Measurements from ENCODE around the gene LAMB1. TPM values are rescaled to one million over a fixed set of nuclear protein-coding genes. Genes with fewer than 3 reads are reported as not detected.
"Not testable (repeated sequence)": the region's sequence is repeated elsewhere in the genome, so short reads cannot be mapped to it uniquely, and the experiment has no call there.

The LAMB1 gene
- total RNA-seq, 1 experiment from 2014 or later, result 136 TPM

- Histone ChIP-seq H3K27me3 (replicated peaks) (no peaks in the 10 kb centered on the region), H3K4me1 (replicated peaks) (peaks cover 69% of the 10 kb centered on the region), H3K4me3 (no peak overlapping the region), H3K9me3 (replicated peaks) (no peaks in the 10 kb centered on the region), H3K36me3 (peaks cover 89% of the 10 kb centered on the region), H3K27ac (peak overlapping the region; percentile 61)
- no peak for DNase-seq (ENCODE audit: low read depth in 1 of 2, low spot score in 2 of 2)
Observed at GRCh38 chr7:107933386-107934013, 69.5 kb downstream of the LAMB1 start.

GRCh38 chr7:107932805-107933204 lies 70.2 kb downstream of the LAMB1 start:
- H3K4me3 ChIP-seq, result no peak overlapping the region
- H3K27me3 ChIP-seq (replicated peaks), result no peaks in the 10 kb centered on the region
- H3K9me3 ChIP-seq (replicated peaks), result no peaks in the 10 kb centered on the region
- no peak for DNase-seq (ENCODE audit: low read depth in 1 of 2, low spot score in 2 of 2)
- H3K4me1 ChIP-seq (replicated peaks), result peaks cover 64% of the 10 kb centered on the region
- H3K27ac ChIP-seq, result peak overlapping the region; percentile 59
- peaks cover 89% of the 10 kb centered on the region for H3K36me3 ChIP-seq

GRCh38 chr7:107931740-107932515 lies 71.0 kb downstream of the LAMB1 start:
- H3K4me3 ChIP-seq, result no peak overlapping the region
- peaks cover 59% of the 10 kb centered on the region for H3K4me1 ChIP-seq (replicated peaks)
- peaks cover 89% of the 10 kb centered on the region for H3K36me3 ChIP-seq
- no peaks in the 10 kb centered on the region for H3K9me3 ChIP-seq (replicated peaks)
- peak overlapping the region; percentile 59 for H3K27ac ChIP-seq
- H3K27me3 ChIP-seq (replicated peaks), result no peaks in the 10 kb centered on the region
- DNase-seq (ENCODE audit: low read depth in 1 of 2, low spot score in 2 of 2), result peak; percentile 86 to 90

GRCh38 chr7:107926481-107926880 lies 76.5 kb downstream of the LAMB1 start:
- H3K27me3 ChIP-seq (replicated peaks), result no peaks in the 10 kb centered on the region
- no peaks in the 10 kb centered on the region for H3K9me3 ChIP-seq (replicated peaks)
- no peak overlapping the region for H3K27ac ChIP-seq
- H3K36me3 ChIP-seq, result peaks cover 100% of the 10 kb centered on the region
- peaks cover 21% of the 10 kb centered on the region for H3K4me1 ChIP-seq (replicated peaks)
- DNase-seq (ENCODE audit: low read depth in 1 of 2, low spot score in 2 of 2), result no peak
- no peak overlapping the region for H3K4me3 ChIP-seq

- Histone ChIP-seq H3K9me3 (replicated peaks) (no peaks in the 10 kb centered on the region), H3K4me1 (replicated peaks) (peaks cover 21% of the 10 kb centered on the region), H3K27ac (no peak overlapping the region), H3K27me3 (replicated peaks) (no peaks in the 10 kb centered on the region), H3K36me3 (peaks cover 100% of the 10 kb centered on the region), H3K4me3 (no peak overlapping the region)
- no peak for DNase-seq (ENCODE audit: low read depth in 1 of 2, low spot score in 2 of 2)
Observed at GRCh38 chr7:107924841-107925504, 78.0 kb downstream of the LAMB1 start.

GRCh38 chr7:107922886-107923285 lies 80.1 kb downstream of the LAMB1 start:
- H3K27me3 ChIP-seq (replicated peaks), result no peaks in the 10 kb centered on the region
- H3K9me3 ChIP-seq (replicated peaks), result no peaks in the 10 kb centered on the region
- H3K4me3 ChIP-seq, result no peak overlapping the region
- peaks cover 100% of the 10 kb centered on the region for H3K36me3 ChIP-seq
- no peak for DNase-seq (ENCODE audit: low read depth in 1 of 2, low spot score in 2 of 2)
- H3K27ac ChIP-seq, result no peak overlapping the region
- peaks cover 22% of the 10 kb centered on the region for H3K4me1 ChIP-seq (replicated peaks)

GRCh38 chr7:107921826-107922225 lies 81.1 kb downstream of the LAMB1 start:
- DNase-seq (ENCODE audit: low read depth in 1 of 2, low spot score in 2 of 2); H3K27ac ChIP-seq: not testable (repeated sequence)

GRCh38 chr7:107920048-107920772 lies 82.8 kb downstream of the LAMB1 start:
- peaks cover 96% of the 10 kb centered on the region for H3K36me3 ChIP-seq
- peaks cover 17% of the 10 kb centered on the region for H3K4me1 ChIP-seq (replicated peaks)
- H3K27ac ChIP-seq, result no peak overlapping the region
- H3K27me3 ChIP-seq (replicated peaks), result no peaks in the 10 kb centered on the region
- DNase-seq (ENCODE audit: low read depth in 1 of 2, low spot score in 2 of 2), result no peak
- no peaks in the 10 kb centered on the region for H3K9me3 ChIP-seq (replicated peaks)
- no peak overlapping the region for H3K4me3 ChIP-seq

More at GRCh38 chr7:107921826-107922225, 81.1 kb downstream of the LAMB1 start:
- H3K27me3 ChIP-seq (replicated peaks); H3K9me3 ChIP-seq (replicated peaks); H3K4me3 ChIP-seq: not testable (repeated sequence)
- Histone ChIP-seq H3K4me1 (replicated peaks) (peaks cover 22% of the 10 kb centered on the region), H3K36me3 (peaks cover 100% of the 10 kb centered on the region)

- Histone ChIP-seq H3K4me3 (no peak overlapping the region), H3K4me1 (replicated peaks) (peaks cover 10% of the 10 kb centered on the region), H3K27me3 (replicated peaks) (no peaks in the 10 kb centered on the region), H3K36me3 (peaks cover 92% of the 10 kb centered on the region), H3K9me3 (replicated peaks) (no peaks in the 10 kb centered on the region), H3K27ac (no peak overlapping the region)
- no peak for DNase-seq (ENCODE audit: low read depth in 1 of 2, low spot score in 2 of 2)
Observed at GRCh38 chr7:107918948-107919347, 84.0 kb downstream of the LAMB1 start.

GRCh38 chr7:107917763-107918651 lies 85.0 kb downstream of the LAMB1 start:
- no peak for DNase-seq (ENCODE audit: low read depth in 1 of 2, low spot score in 2 of 2)
- Histone ChIP-seq H3K27ac (no peak overlapping the region), H3K36me3 (peaks cover 85% of the 10 kb centered on the region), H3K4me1 (replicated peaks) (peaks cover 10% of the 10 kb centered on the region), H3K9me3 (replicated peaks) (no peaks in the 10 kb centered on the region), H3K4me3 (no peak overlapping the region), H3K27me3 (replicated peaks) (no peaks in the 10 kb centered on the region)

GRCh38 chr7:107915541-107915940 lies 87.4 kb downstream of the LAMB1 start:
- H3K27me3 ChIP-seq (replicated peaks), result no peaks in the 10 kb centered on the region
- no peak overlapping the region for H3K4me3 ChIP-seq
- H3K27ac ChIP-seq, result no peak overlapping the region
- no peaks in the 10 kb centered on the region for H3K9me3 ChIP-seq (replicated peaks)
- DNase-seq (ENCODE audit: low read depth in 1 of 2, low spot score in 2 of 2), result no peak
- H3K36me3 ChIP-seq, result peaks cover 83% of the 10 kb centered on the region
- peaks cover 7% of the 10 kb centered on the region for H3K4me1 ChIP-seq (replicated peaks)

- no peaks in the 10 kb centered on the region for H3K9me3 ChIP-seq (replicated peaks)
- H3K4me1 ChIP-seq (replicated peaks), result no peaks in the 10 kb centered on the region; the same call in 1 of the 2 replicates
- no peak overlapping the region for H3K4me3 ChIP-seq
- peaks cover 83% of the 10 kb centered on the region for H3K36me3 ChIP-seq
- no peak for DNase-seq (ENCODE audit: low read depth in 1 of 2, low spot score in 2 of 2)
- H3K27ac ChIP-seq, result no peak overlapping the region
- no peaks in the 10 kb centered on the region for H3K27me3 ChIP-seq (replicated peaks)
Observed at GRCh38 chr7:107914831-107915230, 88.1 kb downstream of the LAMB1 start.

- H3K4me3 ChIP-seq, result no peak overlapping the region
- H3K9me3 ChIP-seq (replicated peaks), result no peaks in the 10 kb centered on the region
- no peaks in the 10 kb centered on the region for H3K4me1 ChIP-seq (replicated peaks)
- H3K27me3 ChIP-seq (replicated peaks), result no peaks in the 10 kb centered on the region
- H3K36me3 ChIP-seq, result peaks cover 83% of the 10 kb centered on the region
- DNase-seq (ENCODE audit: low read depth in 1 of 2, low spot score in 2 of 2), result no peak
- H3K27ac ChIP-seq, result no peak overlapping the region
Observed at GRCh38 chr7:107913851-107914250, 89.1 kb downstream of the LAMB1 start.

Measured in SJSA1 (cell line).